ENCODE results near the gene NUMA1. TPM values are rescaled to one million over a fixed set of nuclear protein-coding genes. Genes with fewer than 3 reads are reported as not detected.

Gene NUMA1
- polyA plus RNA-seq, 3 donors = 4.1 to 91.2 (median 12.4) TPM

DNA sequence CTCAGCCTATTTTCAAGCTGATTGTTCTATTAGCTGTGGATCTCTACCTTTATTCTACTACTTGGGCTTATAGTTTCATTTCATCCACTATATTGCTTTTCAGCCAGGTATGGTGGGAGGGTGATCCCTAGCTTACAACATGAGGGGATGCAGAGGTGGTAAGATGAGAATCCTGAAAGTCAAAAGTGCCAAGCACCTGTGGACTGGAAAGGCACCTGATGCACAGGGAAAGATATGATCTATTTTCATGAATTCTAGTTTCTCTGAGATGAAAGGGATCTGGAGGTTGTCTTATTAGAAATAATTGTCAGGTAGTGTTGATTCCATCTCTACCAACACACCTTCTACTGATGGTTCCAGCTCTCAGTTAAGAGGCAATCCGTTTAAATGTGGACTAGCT is 103.3 kb downstream of the NUMA1 start:
- no peak overlapping the region for H3K4me3 Mint-ChIP-seq
- H3K4me2 ChIP-seq (replicated peaks; ENCODE audit: extremely low read depth, low read length, poor library complexity, severe bottlenecking) = no peak overlapping the region
- H3K27me3 ChIP-seq (ENCODE audit: control insufficient read depth in 2 of 2, insufficient read depth in 2 of 2, low read length in 2 of 2) = no peaks in the 10 kb centered on the region
- no peak overlapping the region for H3K4me3 ChIP-seq (replicated peaks in 1 of 3; ENCODE audit: low read depth in 2 of 3, low read length in 3 of 3)
- peaks cover 40 to 43% of the 10 kb centered on the region in 2 donors for H3K36me3 Mint-ChIP-seq
- H3K9me3 Mint-ChIP-seq = no peaks in the 10 kb centered on the region
- peaks cover 7 to 11% of the 10 kb centered on the region in 2 donors for H3K4me1 ChIP-seq (ENCODE audit: control insufficient read depth in 1 of 2, insufficient read depth in 2 of 2, low read length in 2 of 2)
- H2AFZ ChIP-seq (ENCODE audit: insufficient read depth, low read depth, low read length, poor library complexity, severe bottlenecking) = no peak overlapping the region
- H3K36me3 ChIP-seq (replicated peaks in 1 of 2; ENCODE audit: control insufficient read depth in 1 of 2, insufficient read depth in 2 of 2, low read length in 2 of 2) = peaks cover 8 to 50% of the 10 kb centered on the region in 2 donors
- H3K9me3 ChIP-seq (replicated peaks in 1 of 2; ENCODE audit: control insufficient read depth in 1 of 2, insufficient read depth in 1 of 2, low read length in 2 of 2) = no peaks in the 10 kb centered on the region
- H3K27ac ChIP-seq (ENCODE audit: low read depth in 1 of 2, low read length in 2 of 2) = no peak overlapping the region
- intact Hi-C loops (cut with micrococcal nuclease) = loop anchor here (5.0 kb wide), 3 partner anchors 35 to 115 kb away; no protein-coding TSS in a partner anchor
- WGBS (ENCODE audit: insufficient coverage) = 80% methylated on average over 1 of the region's 1 CpG
- no peak for TF ChIP-seq CTCF (IDR thresholded peaks at IDR 0.05)
- no peak overlapping the region for H3K9ac ChIP-seq (ENCODE audit: insufficient read depth, low read length, poor library complexity, severe bottlenecking)
- peaks cover 0 to 3% (median 0%) of the 10 kb centered on the region in 3 donors for H3K27me3 Mint-ChIP-seq (ENCODE audit: low read depth in 3 of 3)
- peaks cover 4% of the 10 kb centered on the region for H4K20me1 ChIP-seq (ENCODE audit: insufficient read depth, low read length)
- DNase-seq = no peak
- H3K27ac Mint-ChIP-seq = peak overlapping the region in 1 of 7 donors; percentile 40
- H3K79me2 ChIP-seq (ENCODE audit: insufficient read depth, low read length) = peaks cover 4% of the 10 kb centered on the region
- H3K4me1 Mint-ChIP-seq = peaks cover 8% of the 10 kb centered on the region

- peaks cover 4% of the 10 kb centered on the region for H3K79me2 ChIP-seq (ENCODE audit: insufficient read depth, low read length)
- peaks cover 42 to 46% of the 10 kb centered on the region in 2 donors for H3K36me3 Mint-ChIP-seq
Observed at GRCh38 chr11:71976551-71976950, 103.8 kb downstream of the NUMA1 start.

More at GRCh38 chr11:71976551-71976950, 103.8 kb downstream of the NUMA1 start:
- no peak for DNase-seq
- TF ChIP-seq CTCF (IDR thresholded peaks at IDR 0.05) = no peak
- H4K20me1 ChIP-seq (ENCODE audit: insufficient read depth, low read length) = peaks cover 4% of the 10 kb centered on the region
- no peak overlapping the region for H3K9ac ChIP-seq (ENCODE audit: insufficient read depth, low read length, poor library complexity, severe bottlenecking)
- no peak overlapping the region for H3K27ac ChIP-seq (ENCODE audit: low read depth in 1 of 2, low read length in 2 of 2)
- peaks cover 0 to 3% (median 0%) of the 10 kb centered on the region in 3 donors for H3K27me3 Mint-ChIP-seq (ENCODE audit: low read depth in 3 of 3)
- WGBS (ENCODE audit: insufficient coverage) = 86% methylated on average over 3 of the region's 5 CpGs
- no peak overlapping the region for H3K4me2 ChIP-seq (replicated peaks; ENCODE audit: extremely low read depth, low read length, poor library complexity, severe bottlenecking)
- intact Hi-C loops (cut with micrococcal nuclease) = loop anchor here (5.0 kb wide), 3 partner anchors 36 to 116 kb away; no protein-coding TSS in a partner anchor
- no peaks in the 10 kb centered on the region for H3K9me3 ChIP-seq (replicated peaks in 1 of 2; ENCODE audit: control insufficient read depth in 1 of 2, insufficient read depth in 1 of 2, low read length in 2 of 2)
- H2AFZ ChIP-seq (ENCODE audit: insufficient read depth, low read depth, low read length, poor library complexity, severe bottlenecking) = no peak overlapping the region
- H3K36me3 ChIP-seq (replicated peaks in 1 of 2; ENCODE audit: control insufficient read depth in 1 of 2, insufficient read depth in 2 of 2, low read length in 2 of 2) = peaks cover 13 to 55% of the 10 kb centered on the region in 2 donors
- H3K9me3 Mint-ChIP-seq = no peaks in the 10 kb centered on the region
- no peaks in the 10 kb centered on the region for H3K27me3 ChIP-seq (ENCODE audit: control insufficient read depth in 2 of 2, insufficient read depth in 2 of 2, low read length in 2 of 2)
- peaks cover 8% of the 10 kb centered on the region for H3K4me1 Mint-ChIP-seq
- H3K27ac Mint-ChIP-seq = peak overlapping the region in 4 of 7 donors; percentile 40 to 61 (median 44)
- peaks cover 7 to 11% of the 10 kb centered on the region in 2 donors for H3K4me1 ChIP-seq (ENCODE audit: control insufficient read depth in 1 of 2, insufficient read depth in 2 of 2, low read length in 2 of 2)
- no peak overlapping the region for H3K4me3 Mint-ChIP-seq
- H3K4me3 ChIP-seq (replicated peaks in 1 of 3; ENCODE audit: low read depth in 2 of 3, low read length in 3 of 3) = no peak overlapping the region
